Heart left ventricle (tissue), 16 donors: ENCODE measurements around the gene POU6F2. TPM values are rescaled to one million over a fixed set of nuclear protein-coding genes. Genes with fewer than 3 reads are reported as not detected.

Experiments used
- ATAC-seq, 4 donors: fragments of 200-7000 bp; cut with Tn5 transposase; one replicate each; pipeline ENCODE4 v1.9.1; 2020 to 2022; ENCODE audit warnings: moderate library complexity in 4 of 4, mild to moderate bottlenecking in 3 of 4, moderate number of reproducible peaks in 1 of 4
- DNase-seq, 5 donors: peaks; one replicate each; pipeline ENCODE4 v3.0.0-alpha.2; 2020
- H3K27ac ChIP-seq, 12 donors: fragments of 200-600 bp; sonication (generic) in 4 of 12; one replicate each; pipeline versions ENCODE4 v1.5.0 to v1.8.0; 2016 to 2022; ENCODE audit warnings: mild to moderate bottlenecking in 2 of 12
- H3K27me3 ChIP-seq, 9 donors: fragments of 200-600 bp; sonication (generic) in 2 of 9; one replicate each; pipeline versions ENCODE4 v1.5.1 to v1.8.0; 2016 to 2022; ENCODE audit warnings: mild to moderate bottlenecking in 3 of 9
- H3K36me3 ChIP-seq, 9 donors: fragments of 200-600 bp; sonication (generic) in 2 of 9; one replicate each; pipeline versions ENCODE4 v1.5.0 to v1.8.0; 2018 to 2022; ENCODE audit warnings: mild to moderate bottlenecking in 2 of 9
- H3K4me1 ChIP-seq, 12 donors: fragments of 200-600 bp; sonication (generic) in 4 of 12; one replicate each; pipeline versions ENCODE4 v1.5.0 to v1.8.0; 2016 to 2022; ENCODE audit warnings: mild to moderate bottlenecking in 3 of 12
- H3K4me3 ChIP-seq, 12 donors: fragments of 200-600 bp; sonication (generic) in 4 of 12; one replicate each; pipeline versions ENCODE4 v1.5.0 to v1.8.0; 2017 to 2022; ENCODE audit warnings: mild to moderate bottlenecking in 9 of 12, moderate library complexity in 4 of 12
- H3K9me3 ChIP-seq, 12 donors: fragments of 200-600 bp; sonication (generic) in 4 of 12; one replicate each; pipeline versions ENCODE4 v1.5.0 to v1.8.0; 2016 to 2022; ENCODE audit warnings: mild to moderate bottlenecking in 1 of 12
- CTCF ChIP-seq, 12 donors: fragments of 200-600 bp; sonication (generic) in 4 of 12; IDR thresholded peaks; one replicate each; pipeline versions ENCODE4 v1.5.0 to v1.8.0; 2018 to 2022; ENCODE audit warnings: antibody characterized with exemption in 12 of 12, mild to moderate bottlenecking in 5 of 12
- POLR2A ChIP-seq, 2 donors: fragments of 450-650 bp; IDR thresholded peaks; one replicate each; pipeline ENCODE4 v1.6.1; 2017; ENCODE audit warnings: antibody characterized with exemption in 2 of 2, mild to moderate bottlenecking in 2 of 2, moderate library complexity in 2 of 2
- WGBS, 4 donors: extraction: QIAGEN DNeasy Blood & Tissue Kit in 2 of 4; methylation state at CpG; one replicate each; pipeline versions ENCODE4 v1.1.5 to v1.1.7; 2013 to 2018; 5-methylcytosine and 5-hydroxymethylcytosine counted together
- intact Hi-C, 10 donors: fragments of 100-400 bp; cut with DNase I; formaldehyde crosslinking; loops; one replicate each; pipeline versions ENCODE4 v1.11.1 to v1.14.2; 2022
- polyA plus RNA-seq, 2 donors: library from polyadenylated mRNA; stranded (reverse); fragments of 200-250 nt; gene quantifications; one replicate each; pipeline ENCODE4 v1.2.3, GENCODE V29; 2013
- total RNA-seq, 9 donors: library from RNA; depleted of rRNA in 2 of 9; stranded (reverse); fragments of >200 nt in 2 of 9; fragmentation: NEBNext Ultra II Directional in 3 of 9; extraction: Animal tissue kit (Norgen Biotek cat#: 25700) in 3 of 9; gene quantifications; one replicate each; pipeline versions ENCODE4 v1.1.0 to v1.2.4, GENCODE V29; 2016 to 2023
- donor health status: ischemic (EF 13 %, LVEDD 7.1; RV severe dilation, severe dysfunction).
- donor health status: healthy with polysubstance abuse.
- donor health status: DM: no; HTN: yes; CAD: no.
- donor health status: DM: no; HTN: no; CAD: no.
- donor health status: ischemic (EF 25% LVEDD 6.9; RV normal size, moderate dysfunction).
- donor health status: ischemic (EF 25% LVEDD 5.7; RV mildly dilated, moderate dysfunction).
- donor health status: healthy.
- donor health status: DM: yes; HTN: yes; CAD: no.
- donor health status: ischemic (EF 35%, LVEDD 5.7; RV mildly dilated, moderate dysfunction).
- donor health status: nonischemic (EF 11% LVEDD 7.7; RV severe dilation, severe dysfunction).
- donor health status: DM: yes; HTN: yes; CAD: no.
- donor health status: PGD.
- donor health status: ischemic (EF 29% LVEDD 5.4; RV normal size, mild dysfunction).
- donor health status: nonischemic (EF 23%, LVEDD 6.1; RV moderate dilation, normal function).

The POU6F2 gene
- total and polyA plus RNA-seq, 11 donors: 0.03 to 1.2 (median 0.38) TPM; not detected in 2

GRCh38 chr7:39054731-39055130 lies 77.0 kb downstream of the POU6F2 start:
- DNase-seq (no peak), ATAC-seq (no peak)
- H3K4me3 ChIP-seq: no peak overlapping the region
- TF ChIP-seq CTCF (IDR thresholded peaks at IDR 0.05): no peak
- no peak for TF ChIP-seq POLR2A (IDR thresholded peaks at IDR 0.05)
- H3K27ac ChIP-seq: no peak overlapping the region
- peaks cover 0 to 31% (median 2%) of the 10 kb centered on the region in 12 donors for H3K9me3 ChIP-seq
- intact Hi-C loops: no loop called here
- no peaks in the 10 kb centered on the region for H3K36me3 ChIP-seq
- H3K4me1 ChIP-seq: no peaks in the 10 kb centered on the region
- no peaks in the 10 kb centered on the region for H3K27me3 ChIP-seq
- WGBS, 4 donors: 51 to 60% (median 58%) methylated on average over 4 of the region's 4 CpGs

DNA sequence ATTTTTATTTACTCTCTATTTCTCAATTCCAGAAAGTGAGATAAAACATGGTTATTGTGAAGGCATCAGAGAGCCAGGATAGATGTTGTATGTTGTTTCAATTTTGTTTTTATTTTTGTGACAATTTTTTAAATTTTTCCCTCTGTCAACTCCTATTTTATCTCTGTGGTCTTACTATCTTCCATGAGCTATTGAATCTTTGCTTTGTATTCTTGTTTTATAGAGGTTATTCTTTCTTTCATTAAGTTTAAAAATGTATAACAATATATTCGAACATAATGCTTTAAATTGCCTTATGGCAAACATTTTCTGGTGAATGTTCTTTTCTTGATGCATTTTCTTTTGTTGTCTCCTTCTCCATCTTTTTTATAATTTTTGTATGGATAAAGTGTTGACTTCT lies 78.4 kb downstream of the POU6F2 start:
- H3K4me1 ChIP-seq: no peaks in the 10 kb centered on the region
- H3K9me3 ChIP-seq: peaks cover 0 to 31% (median 2%) of the 10 kb centered on the region in 12 donors
- no peak overlapping the region for H3K27ac ChIP-seq
- intact Hi-C loops: no loop called here
- TF ChIP-seq CTCF (IDR thresholded peaks at IDR 0.05) (no peak), POLR2A (IDR thresholded peaks at IDR 0.05) (no peak)
- no peak overlapping the region for H3K4me3 ChIP-seq
- H3K27me3 ChIP-seq: no peaks in the 10 kb centered on the region
- H3K36me3 ChIP-seq: no peaks in the 10 kb centered on the region
- 67 to 85% (median 76%) methylated on average over 1 of the region's 1 CpG for WGBS, 4 donors
- ATAC-seq: no peak
- DNase-seq: no peak

DNA sequence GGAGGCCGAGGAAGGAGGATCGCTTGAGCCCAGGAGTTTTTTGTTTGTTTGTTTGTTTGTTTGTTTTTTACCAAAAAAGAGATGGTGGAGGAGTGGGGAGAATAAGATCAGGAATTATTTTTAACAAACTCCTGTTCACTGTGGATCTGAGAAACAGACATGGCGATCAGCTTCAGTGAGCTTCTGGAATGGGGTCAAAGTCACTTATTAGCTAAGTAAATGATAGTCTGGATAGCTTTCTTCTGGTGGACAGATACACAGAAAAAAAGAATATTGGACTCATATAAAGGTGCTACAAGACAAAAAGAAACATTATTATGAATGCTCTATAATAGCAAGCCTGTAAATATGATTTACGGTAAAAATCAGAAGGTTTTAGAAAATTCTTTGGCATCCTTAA lies 85.1 kb downstream of the POU6F2 start:
- Histone ChIP-seq H3K4me3 (no peak overlapping the region), H3K27ac (no peak overlapping the region), H3K4me1 (no peaks in the 10 kb centered on the region), H3K9me3 (peaks cover 0 to 4% (median 0%) of the 10 kb centered on the region in 12 donors), H3K27me3 (no peaks in the 10 kb centered on the region), H3K36me3 (no peaks in the 10 kb centered on the region)
- TF ChIP-seq POLR2A (IDR thresholded peaks at IDR 0.05) (no peak), CTCF (IDR thresholded peaks at IDR 0.05) (no peak)
- no peak for DNase-seq
- 69 to 81% (median 75%) methylated on average over 4 of the region's 4 CpGs for WGBS, 4 donors
- intact Hi-C loops: no loop called here
- no peak for ATAC-seq

GRCh38 chr7:39069031-39069430 lies 91.3 kb downstream of the POU6F2 start:
- TF ChIP-seq CTCF (IDR thresholded peaks at IDR 0.05) (no peak), POLR2A (IDR thresholded peaks at IDR 0.05) (no peak)
- intact Hi-C loops: no loop called here
- 66 to 72% (median 69%) methylated on average over 5 of the region's 5 CpGs for WGBS, 4 donors
- Histone ChIP-seq H3K27ac (no peak overlapping the region), H3K9me3 (no peaks in the 10 kb centered on the region), H3K4me1 (peaks cover 0 to 4% (median 0%) of the 10 kb centered on the region in 12 donors), H3K4me3 (no peak overlapping the region), H3K36me3 (no peaks in the 10 kb centered on the region), H3K27me3 (no peaks in the 10 kb centered on the region)
- DNase-seq (no peak), ATAC-seq (no peak)
